Stromal cell of bone marrow (primary cell): ENCODE results near the gene KIF27.
"Not testable (repeated sequence)": the region's sequence is repeated elsewhere in the genome, so short reads cannot be mapped to it uniquely, and the experiment has no call there.

Source experiments
- DNase-seq: peaks from one replicate; pipeline ENCODE4 v3.0.0-alpha.2; 2012; ENCODE audit warnings: low read depth

KIF27 gene

GRCh38 chr9:83920927-83921707 lies at the start of gene KIF27:
Gene KIF27, minus strand, starts transcription at chr9:83921432. Its CDS starts 5,841 bp downstream, at chr9:83915591.
- DNase-seq, result peak; percentile 94

- DNase-seq, result no peak
Observed at GRCh38 chr9:83969602-83970001, 48.4 kb upstream of the KIF27 start.

GRCh38 chr9:83967073-83967472 lies 45.8 kb upstream of the KIF27 start:
- DNase-seq, result no peak

GRCh38 chr9:83966209-83966582 lies 45.0 kb upstream of the KIF27 start:
- no peak for DNase-seq

- DNase-seq, result no peak
Observed at GRCh38 chr9:83965350-83966208, 44.3 kb upstream of the KIF27 start.

- DNase-seq, result no peak
Observed at GRCh38 chr9:83964973-83965349, 43.7 kb upstream of the KIF27 start.

GRCh38 chr9:83962165-83962564 lies 40.9 kb upstream of the KIF27 start:
- no peak for DNase-seq

GRCh38 chr9:83960991-83961390 lies 39.8 kb upstream of the KIF27 start:
- no peak for DNase-seq

- peak; percentile 76 for DNase-seq
Observed at GRCh38 chr9:83959061-83959460, 37.8 kb upstream of the KIF27 start.

- no peak for DNase-seq
Observed at GRCh38 chr9:83957248-83957513, 35.9 kb upstream of the KIF27 start.

- DNase-seq, result no peak
Observed at GRCh38 chr9:83956436-83957247, 35.4 kb upstream of the KIF27 start.

GRCh38 chr9:83956086-83956435 lies 34.8 kb upstream of the KIF27 start:
- DNase-seq, result no peak

GRCh38 chr9:83948096-83948495 lies 26.9 kb upstream of the KIF27 start:
- not testable (repeated sequence) for DNase-seq

- no peak for DNase-seq
Observed at GRCh38 chr9:83940590-83941303, 19.5 kb upstream of the KIF27 start.

GRCh38 chr9:83937861-83938455 lies 16.7 kb upstream of the KIF27 start:
- DNase-seq, result no peak

GRCh38 chr9:83936523-83936922 lies 15.3 kb upstream of the KIF27 start:
- DNase-seq, result no peak

- DNase-seq, result peak; percentile 72
Observed at GRCh38 chr9:83935276-83935935, 14.2 kb upstream of the KIF27 start.

- no peak for DNase-seq
Observed at GRCh38 chr9:83934569-83935275, 13.5 kb upstream of the KIF27 start.

- DNase-seq, result no peak
Observed at GRCh38 chr9:83933790-83934189, 12.6 kb upstream of the KIF27 start.

- DNase-seq, result no peak
Observed at GRCh38 chr9:83932851-83933250, 11.6 kb upstream of the KIF27 start.

- no peak for DNase-seq
Observed at GRCh38 chr9:83932011-83932410, 10.8 kb upstream of the KIF27 start.
